AG04450 (cell line): ENCODE data around the gene CTNS. TPM values are rescaled to one million over a fixed set of nuclear protein-coding genes. Genes with fewer than 3 reads are reported as not detected.

Experiments
- CTCF ChIA-PET: fragments of 300-600, 350-600 bp; formaldehyde crosslinking; extraction: SDS; loops from one replicate; lab custom pipeline; 2022; ENCODE audit warnings: antibody characterized with exemption, inconsistent platforms; lab: Charles Lee
- POLR2A ChIA-PET: fragments of 350-600 bp; formaldehyde crosslinking; extraction: SDS; loops from one replicate; lab custom pipeline; 2021; ENCODE audit warnings: antibody characterized with exemption, inconsistent platforms; lab: Yijun Ruan, JAX
- DNase-seq: peaks from one replicate; pipeline ENCODE4 v3.0.0-alpha.2; 2011; ENCODE audit warnings: low read depth, low spot score
- H3K27ac ChIP-seq: one replicate; pipeline ENCODE4 v1.5.1; 2012; ENCODE audit warnings: low read depth, low read length, control low read depth
- H3K27me3 ChIP-seq: one replicate; pipeline ENCODE4 v1.6.0; 2012; ENCODE audit warnings: low read length; ENCODE audit not compliant: control insufficient read depth, insufficient read depth
- H3K4me3 ChIP-seq: 2 replicates; pipeline ENCODE4 v1.5.1; 2011; ENCODE audit warnings: mild to moderate bottlenecking, low read depth, low read length, control low read depth
- H3K9me3 ChIP-seq: 2 replicates; pipeline ENCODE4 v1.5.1; 2012; ENCODE audit warnings: low read length; ENCODE audit not compliant: control insufficient read depth, insufficient read depth
- polyA minus RNA-seq: library from RNA; depleted of rRNA, polyadenylated mRNA; stranded (reverse); fragments of >200 nt; gene quantifications from 2 replicates; pipeline ENCODE4 v1.2.3, GENCODE V29; 2011; rRNA and poly(A)+ RNA removed
- polyA plus RNA-seq: library from polyadenylated mRNA; depleted of rRNA; stranded (reverse); fragments of >200 nt; gene quantifications from 2 replicates; pipeline ENCODE4 v1.2.3, GENCODE V29; 2011; rRNA removed
- TF ChIP-seq, protein P1 (sequence below): IDR thresholded peaks from 2 replicates; pipeline ENCODE4 v1.5.1; 2011; ENCODE audit warnings: low read depth, low read length, control low read depth, inconsistent platforms

CTNS gene
- polyA plus RNA-seq (4.2 and 5.7 TPM in 2 replicates), polyA minus RNA-seq (6.4 and 6.7 TPM in 2 replicates)

GRCh38 chr17:3636154-3636907, at the start of gene CTNS, which contains the start of gene SHPK:
TSS of gene CTNS (plus strand) at chr17:3636760. CDS start at chr17:3640207, 3,447 bp downstream.
TSS of gene SHPK (minus strand) at chr17:3636250. CDS start at chr17:3636219, 31 bp downstream.
- CTCF ChIA-PET = interaction anchor here (1.1 to 2.7 kb wide), 3 partner anchors 11 to 588 kb away, joined by 5 to 13 read pairs (median 8); no protein-coding TSS in a partner anchor
- Histone ChIP-seq H3K27ac (peak within 1 kb of the TSS; percentile 99), H3K4me3 (peak within 1 kb of the TSS; percentile 84), H3K27me3 (no peaks in the 10 kb centered on the region), H3K9me3 (no peaks in the 10 kb centered on the region)
- TF ChIP-seq, protein P1, sequence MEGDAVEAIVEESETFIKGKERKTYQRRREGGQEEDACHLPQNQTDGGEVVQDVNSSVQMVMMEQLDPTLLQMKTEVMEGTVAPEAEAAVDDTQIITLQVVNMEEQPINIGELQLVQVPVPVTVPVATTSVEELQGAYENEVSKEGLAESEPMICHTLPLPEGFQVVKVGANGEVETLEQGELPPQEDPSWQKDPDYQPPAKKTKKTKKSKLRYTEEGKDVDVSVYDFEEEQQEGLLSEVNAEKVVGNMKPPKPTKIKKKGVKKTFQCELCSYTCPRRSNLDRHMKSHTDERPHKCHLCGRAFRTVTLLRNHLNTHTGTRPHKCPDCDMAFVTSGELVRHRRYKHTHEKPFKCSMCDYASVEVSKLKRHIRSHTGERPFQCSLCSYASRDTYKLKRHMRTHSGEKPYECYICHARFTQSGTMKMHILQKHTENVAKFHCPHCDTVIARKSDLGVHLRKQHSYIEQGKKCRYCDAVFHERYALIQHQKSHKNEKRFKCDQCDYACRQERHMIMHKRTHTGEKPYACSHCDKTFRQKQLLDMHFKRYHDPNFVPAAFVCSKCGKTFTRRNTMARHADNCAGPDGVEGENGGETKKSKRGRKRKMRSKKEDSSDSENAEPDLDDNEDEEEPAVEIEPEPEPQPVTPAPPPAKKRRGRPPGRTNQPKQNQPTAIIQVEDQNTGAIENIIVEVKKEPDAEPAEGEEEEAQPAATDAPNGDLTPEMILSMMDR = no peak
- DNase-seq = peak; percentile 85
- POLR2A ChIA-PET = interaction anchor here (0.5 to 2.3 kb wide), 11 partner anchors 10 to 587 kb away, joined by 3 to 32 read pairs (median 3); partner anchors contain the start of gene TAX1BP3

DNA sequence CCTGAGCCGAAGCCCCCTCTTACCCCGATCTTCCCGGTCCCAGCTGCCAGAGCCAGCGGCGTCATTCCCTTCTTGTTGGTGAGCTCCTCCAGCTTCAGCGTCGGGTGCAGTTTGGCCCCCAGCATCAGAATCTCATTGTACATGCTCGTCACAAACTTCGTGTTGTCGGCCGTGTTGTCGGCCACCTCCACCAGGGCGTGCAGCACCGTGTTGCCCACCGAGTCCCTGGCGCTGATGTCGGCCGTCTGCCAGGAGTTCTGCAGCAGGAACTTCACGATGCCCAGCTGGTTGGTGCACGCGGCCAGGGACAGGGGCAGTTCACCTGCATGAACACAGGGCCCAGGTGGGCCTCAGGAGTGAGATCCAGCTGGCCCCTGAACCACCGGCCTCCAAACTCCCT, 46.8 kb upstream of the CTNS start:
- Histone ChIP-seq H3K27ac (no peak overlapping the region), H3K9me3 (no peaks in the 10 kb centered on the region; the same call in 1 of the 2 replicates), H3K27me3 (no peaks in the 10 kb centered on the region), H3K4me3 (no peak overlapping the region)
- no peak for DNase-seq
- CTCF ChIA-PET = no interaction called here
- TF ChIP-seq, protein P1 = no peak
- POLR2A ChIA-PET = no interaction called here

DNA sequence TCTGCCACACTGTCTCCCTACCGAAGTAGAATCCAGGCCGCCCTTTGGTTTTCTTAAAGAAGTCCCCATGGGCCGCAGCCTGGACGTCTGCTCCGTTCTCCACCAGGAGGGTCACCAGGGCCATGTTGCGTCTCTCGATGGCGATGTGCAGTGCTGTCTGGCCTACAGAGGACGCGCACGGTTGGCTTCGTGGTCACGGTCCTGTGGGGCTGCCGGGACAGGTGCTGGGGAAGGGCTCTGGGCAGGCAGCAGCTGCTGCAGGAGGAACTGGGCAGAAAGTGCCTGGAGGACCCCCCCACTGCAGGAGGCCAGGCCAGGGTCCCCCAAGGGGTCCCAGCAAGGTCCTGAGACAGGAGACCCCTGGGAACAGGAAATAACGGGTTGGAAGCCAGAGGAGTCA, 46.3 kb upstream of the CTNS start:
- TF ChIP-seq, protein P1 = no peak
- Histone ChIP-seq H3K27me3 (no peaks in the 10 kb centered on the region), H3K27ac (no peak overlapping the region), H3K4me3 (no peak overlapping the region), H3K9me3 (no peaks in the 10 kb centered on the region; the same call in 1 of the 2 replicates)
- ChIA-PET POLR2A (no interaction called here), CTCF (no interaction called here)
- DNase-seq = no peak

GRCh38 chr17:3590768-3591167, 45.8 kb upstream of the CTNS start:
- DNase-seq = no peak
- no peaks in the 10 kb centered on the region; the same call in 1 of the 2 replicates for H3K9me3 ChIP-seq
- H3K27me3 ChIP-seq = no peaks in the 10 kb centered on the region
- no peak overlapping the region for H3K4me3 ChIP-seq
- no peak overlapping the region for H3K27ac ChIP-seq
- TF ChIP-seq, protein P1 = no peak
- CTCF ChIA-PET = no interaction called here
- POLR2A ChIA-PET = no interaction called here
